GM18507 (cell line): Measurements from ENCODE around the gene LZTS2.
"Not testable (repeated sequence)": the region's sequence is repeated elsewhere in the genome, so short reads cannot be mapped to it uniquely, and the experiment has no call there.

Experiments
- DNase-seq: peaks from one replicate; pipeline ENCODE4 v3.0.0; 2011; ENCODE audit warnings: low read depth; ENCODE audit not compliant: insufficient read length; ENCODE audit errors: extremely low spot score
- FAIRE-seq: peaks from 2 replicates; lab custom pipeline; 2011; peaks lifted over from hg19 to GRCh38; lab: Jason Lieb, UNC

Gene LZTS2

DNA sequence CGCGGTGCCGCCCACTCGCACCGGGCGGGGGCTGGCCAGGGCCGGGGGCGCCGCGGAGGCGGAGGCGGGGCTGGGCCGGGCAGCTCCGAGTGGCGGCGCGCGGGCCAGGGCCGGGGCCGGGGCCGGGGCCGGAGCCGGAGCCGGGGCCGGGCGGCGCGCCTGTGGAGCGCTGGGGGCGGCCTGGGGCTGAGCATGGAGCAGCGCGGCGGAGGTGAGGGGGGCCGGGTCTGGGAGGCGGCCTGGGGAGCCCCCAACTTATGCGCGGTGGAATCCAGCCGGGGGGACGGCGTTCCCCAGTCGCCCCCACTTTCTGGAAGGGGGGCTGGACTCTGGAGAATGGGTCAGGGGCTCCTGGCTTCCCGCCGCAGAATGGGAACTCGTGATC, at the start of gene LZTS2:
Gene LZTS2, plus strand, starts transcription at position 67 of the 385 bp plus-strand sequence. CDS start 2,731 bp downstream, outside the sequence.
- FAIRE-seq (no peak), DNase-seq (no peak)

DNA sequence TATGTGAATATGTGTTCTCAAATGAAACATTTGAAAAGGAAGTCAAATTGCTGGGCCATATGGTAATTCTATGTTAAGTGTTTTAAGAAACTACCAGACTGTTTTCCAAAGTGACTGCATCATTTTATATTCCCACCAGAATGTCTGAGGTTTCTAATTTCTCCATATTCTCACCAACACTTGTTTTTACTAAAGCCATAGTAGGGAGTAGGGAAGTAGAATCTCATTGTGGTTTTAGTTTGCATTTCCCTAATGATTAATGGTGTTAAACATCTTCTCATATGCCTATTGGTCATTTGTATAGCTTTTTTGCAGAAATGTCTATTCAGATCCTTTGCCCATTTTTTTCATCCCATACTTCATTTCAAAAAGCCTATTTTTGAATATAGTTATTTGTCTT, 39.4 kb upstream of the LZTS2 start:
- DNase-seq (no peak), FAIRE-seq (no peak)

DNA sequence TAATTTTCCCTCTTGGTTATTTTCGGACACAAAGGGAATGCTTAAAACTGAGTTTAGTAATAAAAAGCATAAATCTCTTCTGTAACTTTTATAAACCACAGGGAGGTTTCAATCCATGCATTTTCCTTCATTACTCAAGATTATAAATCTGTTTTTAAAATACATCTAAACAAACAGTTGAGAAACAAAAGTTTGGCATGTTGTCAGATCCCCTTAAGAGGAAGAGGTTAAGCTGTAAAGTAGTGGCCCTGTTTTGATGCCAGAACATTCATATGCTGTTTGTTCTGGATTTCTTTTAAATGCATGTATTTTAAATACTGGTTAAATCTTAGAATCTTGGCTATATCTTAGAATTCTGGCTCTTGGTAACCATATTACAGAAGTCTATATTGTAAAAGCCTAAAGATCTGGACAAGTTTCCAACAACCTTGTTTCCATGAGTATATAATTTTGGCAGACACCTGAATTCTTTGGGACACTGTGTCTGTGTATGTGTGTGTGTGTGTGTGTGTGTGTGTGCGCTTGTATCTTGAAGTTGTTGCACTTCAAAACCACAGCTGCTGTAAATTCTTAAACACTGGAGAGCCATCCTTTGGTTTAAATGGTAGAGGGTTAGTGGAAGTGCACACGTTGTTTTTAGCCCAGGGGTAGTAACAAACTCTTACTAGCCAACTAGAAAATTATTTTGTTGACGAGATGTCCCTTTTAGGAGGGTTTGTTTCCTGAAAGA, 37.1 kb upstream of the LZTS2 start:
- DNase-seq (no peak), FAIRE-seq (no peak)

DNA sequence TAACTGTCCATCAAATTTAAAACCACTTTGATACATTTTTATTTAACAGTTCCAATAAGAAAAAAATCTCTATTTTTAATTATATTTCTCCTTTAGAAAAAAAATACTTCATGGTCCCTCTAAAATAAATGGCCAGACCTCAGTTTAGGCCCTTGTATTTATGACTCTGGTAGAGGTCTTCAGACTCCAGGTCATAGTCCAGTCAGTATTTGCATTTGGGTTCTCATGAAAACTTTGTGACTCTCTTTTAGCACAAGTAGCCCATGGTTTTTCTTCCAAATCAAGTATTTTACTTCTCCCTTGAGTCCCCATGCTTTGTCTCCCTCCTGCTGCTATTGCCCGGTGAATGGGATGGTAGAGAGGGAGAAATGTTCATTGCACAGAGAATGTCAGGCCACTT, 35.8 kb upstream of the LZTS2 start:
- FAIRE-seq (no peak), DNase-seq (no peak)

DNA sequence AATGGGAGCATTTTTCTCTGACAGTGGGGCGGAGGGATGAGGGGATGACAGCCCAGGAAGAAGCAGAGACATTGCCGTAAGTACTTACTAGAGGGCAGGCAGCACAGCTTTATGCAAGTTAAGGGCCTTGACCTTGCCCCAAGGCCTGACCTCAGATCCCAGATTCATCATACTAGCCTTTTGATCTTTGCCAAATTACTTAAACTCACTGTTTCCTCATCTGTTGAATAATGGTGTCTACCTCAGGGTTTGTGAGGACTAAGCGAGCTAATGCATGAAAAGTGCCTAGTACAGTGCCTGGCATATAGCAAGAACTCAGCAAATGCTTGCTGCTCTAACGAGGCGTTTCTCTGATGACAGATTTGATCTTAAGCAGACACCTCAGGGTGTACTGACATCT, 33.8 kb upstream of the LZTS2 start:
- DNase-seq (no peak), FAIRE-seq (no peak)

- DNase-seq (no peak), FAIRE-seq (no peak)
Measured at GRCh38 chr10:100966887-100967286, 32.7 kb upstream of the LZTS2 start.

GRCh38 chr10:100967332-100967731, 32.3 kb upstream of the LZTS2 start:
- DNase-seq, result no peak
- no peak for FAIRE-seq

DNA sequence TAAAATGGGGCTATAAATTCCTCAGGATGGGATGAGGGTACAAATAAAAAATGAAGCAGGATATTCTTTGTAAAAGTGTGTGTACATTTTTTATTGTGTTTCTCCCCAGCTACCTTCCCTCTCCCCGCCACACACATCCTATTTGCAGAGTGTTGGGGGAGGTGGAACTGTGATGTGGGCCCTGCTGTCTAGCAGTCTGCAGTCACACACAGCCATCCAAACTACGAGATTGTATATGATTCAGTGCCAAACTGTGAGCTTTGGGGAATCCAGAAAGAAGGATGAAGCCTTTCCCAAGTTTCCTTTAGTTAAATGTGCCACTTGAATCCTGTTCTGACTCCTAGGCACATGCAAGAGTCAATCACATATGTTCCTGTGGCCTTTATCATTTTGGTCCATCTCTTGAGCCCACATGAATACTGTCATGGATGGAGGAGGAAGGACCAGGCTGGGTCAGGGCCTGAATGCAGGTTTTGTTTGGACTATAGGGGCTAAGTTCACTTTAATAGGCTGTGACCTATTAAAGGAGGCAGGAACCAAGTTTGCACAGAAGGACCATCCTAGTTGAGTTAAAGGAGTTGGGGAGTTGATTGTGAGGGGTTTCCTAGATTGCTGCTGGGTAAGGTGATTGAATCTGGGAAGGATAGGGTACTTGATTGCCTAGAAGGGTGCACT, 31.4 kb upstream of the LZTS2 start:
- FAIRE-seq, result no peak
- DNase-seq, result no peak

DNA sequence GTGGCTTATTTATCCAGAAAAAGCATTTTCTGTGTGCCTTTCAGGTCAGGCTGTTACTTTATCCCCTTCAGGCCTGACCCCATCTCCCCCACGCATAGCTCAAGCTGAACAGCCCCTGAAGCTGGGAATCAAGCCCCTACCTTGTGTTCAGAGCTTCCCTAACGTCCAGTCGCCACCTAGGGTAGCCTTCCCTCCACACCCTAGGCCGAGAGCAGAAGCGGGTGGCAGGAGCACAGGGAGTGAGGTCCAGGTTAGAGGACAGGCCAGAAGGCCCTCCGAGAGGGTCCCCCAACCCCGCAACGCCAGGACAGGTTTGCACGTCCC, 30.8 kb upstream of the LZTS2 start:
- DNase-seq (no peak), FAIRE-seq (no peak)

GRCh38 chr10:100969187-100970075, 30.2 kb upstream of the LZTS2 start, which contains the start of gene SEMA4G:
Gene SEMA4G, plus strand, starts transcription at chr10:100969504. Its CDS starts 3,409 bp downstream, at chr10:100972913.
- DNase-seq (peak; percentile 32), FAIRE-seq (no peak)

GRCh38 chr10:100970076-100970913, 29.3 kb upstream of the LZTS2 start:
- DNase-seq, result no peak
- no peak for FAIRE-seq

GRCh38 chr10:100970914-100971811, 28.4 kb upstream of the LZTS2 start:
- no peak for DNase-seq
- no peak for FAIRE-seq

DNA sequence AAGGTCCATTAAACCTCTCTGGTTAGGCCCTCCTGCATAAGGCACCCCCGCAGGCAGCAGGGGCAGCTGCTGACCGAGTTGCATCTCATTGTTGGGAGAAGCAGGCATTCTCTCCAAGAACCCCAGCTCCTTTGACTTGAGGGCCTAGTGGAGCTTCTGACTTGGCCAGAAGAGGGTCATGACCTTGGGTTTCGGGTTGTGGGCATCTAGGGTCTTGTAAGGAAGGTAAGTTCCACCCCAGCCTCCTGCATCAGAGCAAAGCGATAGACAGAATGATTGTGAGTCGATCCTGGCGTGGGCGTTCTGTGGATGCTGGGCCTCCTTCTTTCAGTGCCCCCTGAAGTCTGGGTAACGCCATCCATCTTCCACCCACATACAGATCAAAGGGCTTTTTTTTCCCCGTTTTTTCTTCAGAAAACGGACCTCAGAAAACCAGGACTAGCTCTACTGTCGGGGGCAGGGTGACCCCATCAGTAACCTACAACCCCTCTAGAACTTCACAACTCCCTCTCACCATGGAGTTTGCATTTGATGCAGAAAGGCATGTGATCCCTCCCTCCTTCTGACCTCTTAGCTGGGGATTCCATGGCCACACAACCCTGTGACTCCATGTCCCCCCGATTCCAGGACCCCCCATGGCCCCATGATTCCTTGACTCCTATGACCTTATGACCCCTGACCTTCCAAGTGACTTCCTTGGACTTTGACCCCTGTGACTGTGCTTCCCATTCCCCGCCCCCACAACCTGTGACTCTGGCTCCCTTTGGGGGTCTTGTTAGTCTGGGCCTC, 27.3 kb upstream of the LZTS2 start:
- DNase-seq, result no peak
- FAIRE-seq, result no peak

GRCh38 chr10:100972904-100973535, 26.6 kb upstream of the LZTS2 start:
- FAIRE-seq (no peak), DNase-seq (no peak)

GRCh38 chr10:100975397-100975796, 24.2 kb upstream of the LZTS2 start:
- not testable (repeated sequence) for FAIRE-seq, DNase-seq

GRCh38 chr10:100976906-100977305, 22.7 kb upstream of the LZTS2 start:
- FAIRE-seq (no peak), DNase-seq (no peak)

GRCh38 chr10:100977436-100977835, 22.2 kb upstream of the LZTS2 start:
- FAIRE-seq, result no peak
- no peak for DNase-seq
